ENCODE data around the gene AKNA.

DNA sequence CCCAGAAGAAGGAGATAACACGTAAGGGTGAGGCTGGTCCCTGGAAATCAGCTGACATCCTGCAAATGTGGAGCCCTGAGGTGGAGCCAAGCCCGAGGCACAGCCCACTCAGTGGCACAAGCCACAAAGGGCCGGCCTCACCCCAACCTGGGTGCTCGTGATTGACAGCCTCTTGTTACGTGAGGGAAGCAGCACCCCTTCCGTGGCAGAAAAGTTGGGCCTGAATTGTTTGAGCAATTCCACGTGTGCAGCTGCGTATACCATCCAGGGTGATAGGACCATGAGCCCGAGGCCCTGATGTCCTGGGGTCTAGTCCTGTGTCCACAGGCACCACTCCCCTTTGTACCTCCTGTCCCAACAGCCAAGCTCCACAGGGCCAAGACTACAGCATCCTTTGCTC is 53.3 kb downstream of the AKNA start:
- TF ChIP-seq, protein P1, sequence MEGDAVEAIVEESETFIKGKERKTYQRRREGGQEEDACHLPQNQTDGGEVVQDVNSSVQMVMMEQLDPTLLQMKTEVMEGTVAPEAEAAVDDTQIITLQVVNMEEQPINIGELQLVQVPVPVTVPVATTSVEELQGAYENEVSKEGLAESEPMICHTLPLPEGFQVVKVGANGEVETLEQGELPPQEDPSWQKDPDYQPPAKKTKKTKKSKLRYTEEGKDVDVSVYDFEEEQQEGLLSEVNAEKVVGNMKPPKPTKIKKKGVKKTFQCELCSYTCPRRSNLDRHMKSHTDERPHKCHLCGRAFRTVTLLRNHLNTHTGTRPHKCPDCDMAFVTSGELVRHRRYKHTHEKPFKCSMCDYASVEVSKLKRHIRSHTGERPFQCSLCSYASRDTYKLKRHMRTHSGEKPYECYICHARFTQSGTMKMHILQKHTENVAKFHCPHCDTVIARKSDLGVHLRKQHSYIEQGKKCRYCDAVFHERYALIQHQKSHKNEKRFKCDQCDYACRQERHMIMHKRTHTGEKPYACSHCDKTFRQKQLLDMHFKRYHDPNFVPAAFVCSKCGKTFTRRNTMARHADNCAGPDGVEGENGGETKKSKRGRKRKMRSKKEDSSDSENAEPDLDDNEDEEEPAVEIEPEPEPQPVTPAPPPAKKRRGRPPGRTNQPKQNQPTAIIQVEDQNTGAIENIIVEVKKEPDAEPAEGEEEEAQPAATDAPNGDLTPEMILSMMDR (IDR thresholded peaks at IDR 0.05; ENCODE audit: control extremely low read depth in 1 of 3, insufficient read depth in 1 of 3, low read depth in 1 of 3, low read length in 3 of 3): no peak
- TF ChIP-seq POLR2A (IDR thresholded peaks at IDR 0.05; ENCODE audit: control extremely low read depth in 1 of 2, low read depth in 2 of 2, low read length in 2 of 2): no peak
